NT2/D1 (cell line): ENCODE measurements around the gene GAGE2A.
"Not testable (repeated sequence)": the region's sequence is repeated elsewhere in the genome, so short reads cannot be mapped to it uniquely, and the experiment has no call there.

Experiments used
- SUZ12 ChIP-seq: IDR thresholded peaks from 2 replicates; pipeline ENCODE4 v1.6.1; 2011; ENCODE audit not compliant: insufficient read length, insufficient read depth; ENCODE audit errors: extremely low read depth
- YY1 ChIP-seq: IDR thresholded peaks from 2 replicates; pipeline ENCODE4 v1.6.1; 2011; ENCODE audit not compliant: insufficient read length, insufficient read depth
- ZNF274 ChIP-seq: IDR thresholded peaks from 2 replicates; pipeline ENCODE4 v1.6.1; 2011; ENCODE audit warnings: mild to moderate bottlenecking, low read depth, low read length

- not testable (repeated sequence) for TF ChIP-seq ZNF274, SUZ12, YY1
Observed at GRCh38 chrX:49589196-49589595, at the start of gene GAGE2A.
